ENCODE results near the gene ZP1.
A peak's percentile ranks its signal among the peaks of the same experiment; 100 is the strongest.

Gene ZP1

DNA sequence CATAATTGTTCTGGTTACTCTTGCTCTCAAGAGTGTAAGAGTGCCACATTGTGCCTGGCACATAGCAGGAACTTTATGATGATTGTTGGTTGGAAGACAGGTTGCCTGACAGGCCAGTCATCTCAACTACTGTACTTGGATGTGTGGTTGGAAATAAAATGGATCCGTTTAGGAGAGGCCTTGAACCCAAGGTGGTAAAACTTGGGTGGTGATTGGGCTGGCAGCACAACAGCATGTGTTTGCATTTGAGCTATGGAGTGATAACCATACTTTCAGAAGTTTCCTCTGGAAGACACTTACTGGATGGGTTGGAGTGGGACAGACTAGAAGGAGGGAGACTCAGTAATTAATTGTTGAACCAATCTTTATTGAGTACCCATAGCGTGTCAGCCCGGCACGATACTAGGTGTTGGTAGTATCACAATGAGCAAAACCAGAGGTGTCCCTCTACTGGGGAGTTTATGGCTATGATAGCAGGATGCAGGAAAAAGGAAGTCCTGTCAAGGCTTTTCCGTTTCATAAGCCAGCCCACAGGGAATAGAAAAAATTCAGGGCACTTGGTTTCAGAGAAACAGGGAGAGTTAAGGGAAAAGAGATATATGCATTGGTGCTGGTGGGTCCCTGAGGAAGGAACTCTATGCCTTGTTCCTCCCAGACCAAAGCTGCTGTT, 43.5 kb downstream of the ZP1 start:
- DNase-seq = no peak

DNA sequence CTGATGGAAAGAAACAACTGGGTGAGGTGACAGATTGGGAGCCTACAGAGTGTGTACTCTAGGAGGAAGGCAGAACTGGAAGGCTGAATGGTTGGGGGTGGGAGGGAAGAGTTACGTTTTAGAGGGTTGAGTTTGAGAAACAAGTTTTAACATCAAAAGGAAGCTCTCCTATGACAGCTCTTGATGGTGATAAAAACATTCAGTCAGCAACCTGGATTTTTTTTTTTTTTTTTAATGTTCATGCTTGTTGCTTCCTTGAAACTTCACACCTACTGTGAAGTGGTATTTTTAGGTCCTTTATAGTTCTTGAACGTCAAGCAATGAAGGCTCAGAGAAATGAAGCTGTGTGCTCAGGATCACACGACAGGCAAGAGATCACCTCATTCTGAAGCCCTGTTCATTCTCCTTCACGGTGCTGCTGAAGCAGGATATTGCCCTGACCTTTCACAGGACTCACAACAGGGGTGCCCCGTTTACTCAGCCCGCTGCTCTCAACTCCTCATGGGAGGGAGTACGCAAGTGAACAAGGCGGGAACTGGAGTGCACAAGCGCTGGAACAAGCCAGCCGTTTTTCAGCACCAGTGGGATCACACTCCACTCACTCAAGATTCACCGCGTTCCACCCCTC, 45.0 kb downstream of the ZP1 start:
- DNase-seq = no peak

DNA sequence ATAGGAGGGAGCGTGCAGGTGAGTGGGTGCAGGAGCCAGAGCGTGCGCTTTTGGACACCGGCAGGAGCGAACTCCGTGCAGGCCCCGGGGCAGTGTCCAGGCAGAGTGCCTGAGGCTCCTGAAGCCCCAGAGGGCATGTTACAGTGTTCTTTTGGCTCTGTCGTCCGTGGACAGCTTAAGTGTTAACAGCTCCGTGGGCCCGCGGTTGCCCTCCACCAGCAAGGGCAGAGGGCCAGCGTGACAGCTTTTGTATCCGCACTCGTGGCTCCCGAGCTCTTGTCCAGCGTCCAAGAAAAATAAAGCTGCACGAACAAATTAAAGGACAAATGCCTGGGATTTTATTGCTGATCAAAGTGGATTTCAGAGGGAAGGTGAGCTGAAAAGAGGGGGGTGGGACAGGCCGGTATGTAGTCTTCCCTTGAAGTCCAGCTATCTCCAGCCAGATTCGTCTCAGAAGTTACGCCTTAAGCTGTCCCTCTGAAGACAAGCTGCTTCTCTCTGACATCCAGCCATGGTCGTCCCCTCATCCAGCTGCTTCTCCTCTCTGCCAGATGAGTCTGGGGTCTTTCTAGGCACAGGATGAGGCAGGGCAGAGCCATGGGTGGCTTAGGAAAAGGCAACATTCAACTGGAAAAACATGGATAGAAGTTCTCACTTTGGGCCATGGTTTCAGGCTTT, 45.6 kb downstream of the ZP1 start:
- DNase-seq = peak; percentile 71

DNA sequence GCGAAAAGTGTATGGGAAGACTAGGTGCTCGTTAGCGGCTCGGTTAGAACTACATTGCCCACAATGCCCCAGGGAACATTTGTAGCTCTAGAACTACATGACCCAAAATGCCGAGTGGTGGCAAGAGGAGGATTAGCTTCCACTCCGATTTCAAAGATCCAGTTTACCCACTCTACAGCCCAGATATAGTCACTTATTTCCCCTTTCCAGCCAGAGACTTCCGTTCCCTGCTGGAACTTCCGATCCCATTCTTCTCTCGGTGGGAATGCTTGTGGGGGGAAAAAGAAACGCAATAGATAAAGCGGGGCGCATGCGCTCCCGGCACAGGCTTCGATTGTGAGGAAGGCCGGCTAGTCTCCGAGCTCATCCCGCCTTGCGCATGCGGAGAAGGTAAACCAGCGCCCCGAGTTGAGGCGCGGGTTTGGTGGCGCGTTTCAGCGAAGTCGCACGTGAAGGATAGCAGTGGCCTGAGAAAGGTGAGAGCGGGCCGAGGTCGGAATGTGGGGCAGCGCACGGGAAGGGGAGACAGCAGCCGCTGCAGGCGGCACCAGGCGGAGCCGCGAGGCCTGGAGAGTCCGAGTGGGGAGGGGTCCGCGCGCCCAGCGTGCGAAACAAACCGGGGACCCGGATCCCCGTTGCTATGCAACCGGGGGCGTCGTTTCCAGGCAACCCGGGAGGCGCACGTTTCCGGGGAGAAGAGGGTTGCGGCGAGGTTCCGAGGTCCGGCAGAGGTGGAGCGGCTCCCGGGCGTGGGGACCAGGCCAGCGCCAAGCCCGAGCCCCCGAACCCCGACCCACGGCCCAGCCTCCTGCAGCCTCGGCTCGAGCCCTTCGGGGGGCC, 46.7 kb downstream of the ZP1 start, which contains the start of gene TMEM109:
Gene TMEM109, plus strand, starts transcription at position 366 of the 840 bp plus-strand sequence. CDS start 5,536 bp downstream, outside the sequence.
- peak; percentile 98 for DNase-seq

DNA sequence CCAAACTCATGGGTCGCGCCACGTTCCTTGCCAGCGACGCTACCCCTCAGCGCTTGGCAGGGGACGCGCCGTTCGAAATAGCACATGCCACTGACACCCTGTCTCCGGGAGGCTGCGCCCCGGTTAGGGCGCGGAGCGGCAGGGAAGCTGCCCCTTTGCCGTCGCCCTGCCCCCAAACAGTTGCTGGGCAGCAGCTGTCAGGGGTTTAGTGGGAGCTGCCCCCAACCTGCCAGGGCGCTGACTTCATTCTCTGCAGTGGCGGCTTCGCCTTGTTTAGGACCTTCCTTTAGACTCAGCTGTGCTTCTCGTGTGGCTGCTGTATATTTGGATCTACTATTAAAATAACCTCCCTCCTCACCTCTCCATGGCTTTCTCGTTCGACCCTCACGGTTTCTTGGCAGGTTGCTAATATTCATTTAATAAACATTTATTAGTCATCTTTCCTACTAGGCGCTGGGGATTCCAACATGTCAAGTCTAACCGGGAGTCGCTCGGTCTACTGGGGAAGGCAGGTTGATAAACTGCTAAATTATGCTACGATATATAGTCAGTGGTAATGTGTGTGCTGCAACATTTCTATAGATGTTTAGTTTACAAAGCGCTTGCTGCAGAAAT, 47.4 kb downstream of the ZP1 start:
- DNase-seq = no peak

DNA sequence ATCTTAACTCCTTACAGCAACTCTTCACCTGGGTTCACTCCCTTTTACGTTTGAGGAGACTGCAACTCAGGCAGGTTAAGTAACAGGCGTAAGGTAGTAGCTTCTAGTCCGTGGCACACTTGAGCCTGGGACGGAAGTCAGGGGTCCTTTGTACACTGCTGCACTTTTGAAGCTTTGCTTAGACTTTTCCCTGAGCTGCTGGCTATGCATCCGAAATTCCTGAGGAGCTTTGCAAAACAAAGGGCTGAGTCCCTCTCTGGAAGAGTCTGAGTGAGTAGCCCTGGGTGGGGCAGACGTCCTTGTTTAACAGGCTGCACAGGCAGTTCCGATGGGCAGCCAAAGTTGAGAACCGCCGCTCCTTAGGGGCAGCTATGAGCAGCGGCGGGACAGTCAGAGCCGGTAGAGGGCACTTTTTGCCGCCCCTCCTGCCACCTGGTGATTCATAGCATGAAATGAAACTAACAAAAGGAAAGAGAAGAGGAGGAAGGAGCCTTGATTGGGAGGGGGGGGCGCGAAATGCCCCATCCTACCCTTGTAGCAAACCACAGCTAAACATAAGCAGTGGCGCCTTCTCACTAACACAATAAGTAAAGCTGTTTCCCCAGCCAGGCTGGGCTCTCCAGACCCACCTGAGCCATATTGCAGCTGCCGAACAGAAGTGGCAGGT, 48.0 kb downstream of the ZP1 start:
- DNase-seq = peak; percentile 69

DNA sequence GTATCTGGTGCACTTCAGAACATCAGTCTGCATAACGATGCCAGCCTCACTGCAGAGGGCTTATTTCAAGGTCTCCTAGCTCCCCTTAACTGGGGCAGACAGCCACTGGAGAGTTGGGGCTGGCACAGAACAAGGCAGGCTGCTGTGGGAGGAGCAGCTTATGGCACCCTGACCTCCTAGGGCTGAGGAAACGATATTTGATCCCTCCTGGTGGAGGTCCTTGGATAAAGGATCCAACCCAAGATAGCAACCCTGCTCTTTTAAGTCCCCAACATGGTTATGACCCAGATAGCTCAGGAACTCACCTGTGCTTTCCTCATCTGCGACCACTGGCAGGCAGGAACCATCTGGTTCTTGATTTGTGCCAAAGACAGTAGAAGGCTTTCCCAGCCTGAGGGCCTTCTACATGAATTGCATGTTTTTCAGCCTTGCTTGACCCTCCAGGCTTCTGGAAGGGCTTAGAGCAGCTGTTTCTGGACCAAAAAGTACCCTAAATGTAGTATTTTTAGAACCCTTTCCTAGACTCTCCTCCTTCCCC, 49.4 kb downstream of the ZP1 start:
- no peak for DNase-seq

DNA sequence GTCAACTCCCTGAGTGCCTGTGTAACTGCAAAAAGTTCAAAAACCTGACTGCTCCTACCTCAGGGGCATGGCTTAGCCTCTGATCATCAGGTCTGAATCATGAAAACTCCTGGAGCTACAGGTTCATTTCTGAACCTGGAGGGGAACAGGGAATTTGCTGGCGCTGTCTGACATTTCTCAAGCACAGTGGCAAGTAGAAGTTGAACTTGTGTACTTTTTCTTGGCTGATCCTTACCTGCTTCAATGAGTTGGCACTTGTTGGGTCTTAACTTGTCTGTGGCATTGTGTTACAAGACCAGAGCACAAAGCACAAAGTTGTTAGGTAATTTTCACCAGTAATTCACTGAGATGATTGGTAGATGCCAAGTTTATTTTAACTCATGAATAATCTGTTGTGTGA, 49.9 kb downstream of the ZP1 start:
- no peak for DNase-seq

DNA sequence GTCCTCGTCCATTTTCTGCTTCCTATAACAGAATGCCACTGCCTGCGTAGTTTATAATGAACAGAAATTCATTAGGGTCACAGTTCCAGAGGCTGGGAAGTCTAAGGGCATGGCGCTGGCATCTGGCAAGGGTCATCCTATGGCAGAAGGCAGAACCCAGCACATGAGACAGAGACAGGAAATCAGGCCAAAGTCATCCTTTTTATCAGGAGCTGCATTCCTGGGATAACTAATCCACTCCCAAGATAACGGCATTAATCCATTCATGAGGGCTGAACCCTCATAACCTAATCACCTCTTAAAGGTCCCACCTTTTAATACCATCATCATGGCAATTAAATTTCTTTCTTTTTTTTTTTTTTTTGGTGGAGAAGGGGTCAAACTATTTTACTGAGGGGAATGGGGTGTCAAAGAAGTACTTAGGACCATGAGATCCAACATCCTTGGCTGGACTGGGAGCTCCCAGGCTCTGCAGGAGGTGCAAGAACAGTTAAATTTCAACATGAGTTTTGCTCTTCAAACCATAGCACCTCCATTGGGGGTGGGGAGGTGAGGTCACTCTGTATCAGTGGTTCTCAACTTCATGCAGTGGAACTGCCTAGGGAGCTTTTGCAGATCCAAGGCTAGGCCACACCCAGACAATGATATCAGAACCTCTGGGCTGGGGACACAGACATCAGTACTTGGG, 51.1 kb downstream of the ZP1 start:
- DNase-seq = no peak

DNA sequence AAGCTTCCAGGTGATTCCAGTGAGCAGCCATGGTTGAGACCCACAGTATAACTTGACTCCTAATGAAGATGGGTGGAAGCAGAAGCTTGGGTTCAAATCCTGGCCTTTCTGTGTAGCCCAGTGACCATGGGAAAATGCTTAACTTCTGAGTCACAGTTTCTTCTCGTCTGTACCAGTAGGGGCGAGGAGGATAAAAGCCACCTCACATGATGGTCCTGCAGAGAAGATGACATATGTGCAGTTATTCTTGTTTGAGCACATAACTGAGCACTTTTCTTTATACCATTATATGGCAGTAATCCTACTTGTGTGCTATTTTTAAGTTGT, 51.6 kb downstream of the ZP1 start:
- no peak for DNase-seq

DNA sequence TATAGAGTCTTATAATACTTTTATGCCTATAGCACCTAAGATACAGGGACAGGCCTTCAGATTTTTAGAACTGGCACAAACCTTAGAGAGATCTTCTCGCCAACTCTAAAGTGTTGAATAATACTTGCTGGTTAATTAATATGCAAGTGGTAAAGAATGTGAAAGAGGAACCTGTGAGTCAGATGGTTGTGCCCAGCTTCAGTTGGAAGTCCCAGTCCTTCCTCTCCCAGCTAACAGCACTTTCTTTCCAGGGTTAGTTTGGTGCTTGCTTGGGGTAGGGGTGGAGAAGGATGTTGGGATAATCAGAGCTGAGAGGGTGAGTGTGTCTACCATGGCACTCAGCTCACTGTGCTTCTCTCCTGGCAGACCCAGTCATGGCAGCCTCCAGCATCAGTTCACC, 52.0 kb downstream of the ZP1 start:
- no peak for DNase-seq

DNA sequence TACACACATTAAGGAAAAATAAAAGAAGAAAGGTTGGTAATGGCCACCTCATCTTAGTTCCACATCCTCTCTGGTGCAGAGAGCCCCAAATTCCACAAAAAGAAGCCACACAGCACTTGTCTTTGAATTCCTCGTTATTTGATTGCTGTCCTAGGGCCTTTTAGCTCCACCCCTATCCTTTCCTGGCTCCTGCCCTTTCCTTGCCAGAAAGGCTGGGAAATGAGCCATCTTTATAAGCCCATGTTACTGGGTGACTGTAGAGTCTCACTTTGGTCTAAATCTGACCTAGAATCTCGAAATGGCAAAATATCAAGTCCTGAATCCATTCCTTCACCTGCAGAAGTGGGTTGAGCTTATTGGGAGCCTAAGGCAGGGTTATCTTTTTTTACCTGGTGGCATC, 52.6 kb downstream of the ZP1 start:
- no peak for DNase-seq

DNA sequence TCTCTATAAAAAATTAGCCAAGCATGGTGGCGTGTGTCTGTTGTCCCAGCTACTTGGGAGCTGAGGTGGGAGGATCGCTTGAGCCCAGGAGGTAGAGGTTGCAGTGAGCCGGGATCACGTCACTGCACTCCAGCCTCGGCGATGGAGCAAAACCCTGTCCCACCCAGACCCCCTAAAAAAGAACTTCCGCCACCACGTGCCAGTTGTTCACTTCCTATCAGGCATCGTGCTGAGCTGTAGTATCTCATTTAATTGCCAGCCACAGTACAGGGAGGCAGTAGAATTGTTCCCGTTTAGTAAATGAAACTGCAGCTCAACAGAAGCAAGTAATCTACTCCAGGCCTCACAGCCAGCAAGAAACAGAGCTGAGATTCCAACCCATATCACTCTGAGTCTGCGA, 53.9 kb downstream of the ZP1 start:
- no peak for DNase-seq

DNA sequence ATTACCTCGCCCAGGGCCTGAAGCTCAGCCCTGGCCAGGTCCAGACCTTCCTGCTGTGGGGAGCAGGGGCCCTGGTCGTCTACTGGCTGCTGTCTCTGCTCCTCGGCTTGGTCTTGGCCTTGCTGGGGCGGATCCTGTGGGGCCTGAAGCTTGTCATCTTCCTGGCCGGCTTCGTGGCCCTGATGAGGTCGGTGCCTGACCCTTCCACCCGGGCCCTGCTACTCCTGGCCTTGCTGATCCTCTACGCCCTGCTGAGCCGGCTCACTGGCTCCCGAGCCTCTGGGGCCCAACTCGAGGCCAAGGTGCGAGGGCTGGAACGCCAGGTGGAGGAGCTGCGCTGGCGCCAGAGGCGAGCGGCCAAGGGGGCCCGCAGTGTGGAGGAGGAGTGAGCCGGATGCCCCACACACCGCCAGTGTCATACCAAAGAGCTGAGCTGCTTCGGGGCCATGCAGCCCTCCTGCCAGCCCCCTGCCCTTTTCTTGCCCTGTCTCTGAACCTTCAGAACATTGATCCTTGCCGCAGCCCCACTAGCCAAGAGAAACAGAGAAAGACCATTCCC, 54.5 kb downstream of the ZP1 start:
- no peak for DNase-seq

DNA sequence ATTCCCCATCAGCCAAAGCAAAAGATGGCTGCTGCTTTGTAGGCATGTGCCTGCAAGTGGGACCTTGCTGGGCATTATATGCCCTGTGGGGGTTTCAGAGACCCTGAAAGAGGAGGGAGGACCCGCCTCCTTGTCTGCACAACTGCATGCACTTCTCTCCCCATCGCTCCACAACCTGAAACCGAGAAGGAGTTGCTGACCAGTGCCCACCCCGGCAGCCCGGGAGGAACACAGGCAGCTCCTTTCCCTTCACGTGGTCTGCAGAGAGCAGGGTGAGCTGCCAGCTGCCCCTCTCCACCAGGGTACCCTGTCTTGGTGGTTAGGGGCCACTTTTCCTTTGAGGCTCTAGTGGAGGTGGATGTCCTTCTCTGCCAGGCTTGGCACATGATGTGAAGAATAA, 55.6 kb downstream of the ZP1 start:
- no peak for DNase-seq

DNA sequence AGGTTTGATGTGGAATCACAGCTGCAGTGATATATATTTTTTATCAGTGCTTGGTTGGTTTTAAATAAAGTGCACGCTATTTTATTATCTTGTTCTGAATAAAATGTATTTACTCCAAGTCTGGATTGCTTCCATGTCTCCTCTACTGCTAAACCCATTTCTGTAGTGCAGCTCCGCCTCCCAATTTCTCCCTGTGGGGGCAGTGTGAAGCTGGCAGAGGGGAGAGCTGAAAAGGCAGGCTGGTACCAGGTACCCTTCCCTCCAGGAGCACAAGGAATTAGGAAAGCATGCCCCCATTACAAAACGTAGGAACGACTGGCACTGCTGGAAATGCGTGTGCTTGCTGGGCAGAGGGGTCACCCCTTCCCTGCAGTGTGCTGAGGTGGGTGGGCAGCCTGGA, 56.0 kb downstream of the ZP1 start:
- no peak for DNase-seq

DNA sequence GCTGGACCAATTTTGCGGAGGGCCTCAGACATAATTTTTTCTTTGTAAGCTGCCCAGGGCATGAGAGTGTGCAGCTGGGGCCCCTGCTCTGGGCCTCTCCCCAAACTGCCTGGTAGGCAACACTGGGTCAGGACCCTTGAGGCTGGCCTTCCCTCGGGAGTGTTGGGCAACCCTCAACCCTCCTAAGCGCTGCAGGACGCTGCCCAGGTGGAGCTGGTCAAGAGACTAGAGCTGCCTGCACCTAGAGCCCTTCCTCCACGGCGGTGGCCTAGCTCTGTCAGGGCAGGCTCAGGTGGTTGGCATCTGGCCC, 56.4 kb downstream of the ZP1 start:
- no peak for DNase-seq

DNA sequence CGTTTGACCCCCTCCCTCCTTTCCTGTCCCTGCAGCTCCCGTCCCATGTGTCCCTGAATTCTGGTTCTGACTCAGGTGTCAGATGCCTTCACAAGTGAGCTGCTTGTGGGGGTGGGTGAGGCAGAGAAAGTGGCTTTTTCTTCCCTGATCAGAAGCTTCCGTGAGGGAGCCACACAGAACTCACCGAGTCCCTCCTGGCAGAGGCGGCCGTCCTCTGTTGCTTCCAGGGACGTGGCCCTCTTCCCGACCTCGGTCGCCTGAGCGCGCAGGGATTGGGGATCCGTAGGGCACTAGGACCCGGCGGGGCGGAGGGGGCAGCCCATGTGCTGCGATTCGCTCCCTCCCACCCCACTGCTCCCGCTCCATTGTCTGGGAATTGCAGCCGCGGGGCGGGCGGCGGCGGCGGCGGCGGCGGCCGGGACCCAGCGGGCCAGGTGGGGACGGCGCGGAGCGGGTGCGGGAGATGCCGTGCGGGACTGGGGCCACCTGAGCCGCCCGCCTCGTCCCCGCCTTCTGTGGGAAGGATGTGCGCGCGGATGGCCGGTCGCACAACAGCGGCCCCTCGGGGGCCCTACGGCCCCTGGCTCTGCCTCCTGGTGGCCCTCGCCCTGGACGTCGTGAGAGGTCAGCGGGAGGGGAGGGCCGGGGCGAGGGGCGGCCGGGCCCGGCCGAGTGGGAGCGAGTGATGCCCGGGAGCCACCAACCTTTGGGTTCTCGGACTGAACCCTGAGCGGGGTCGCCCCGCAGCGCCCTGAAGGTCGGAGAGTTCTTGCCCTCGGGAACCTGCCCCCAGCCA, 57.0 kb downstream of the ZP1 start, which contains the start of gene TMEM132A:
Gene TMEM132A, plus strand, starts transcription at position 351 of the 796 bp plus-strand sequence. Its CDS starts 174 bp downstream, at position 525.
- peak; percentile 78 for DNase-seq

All from retina (tissue), 1 donor.